Measurements from ENCODE around the gene DNAJB8. TPM values are rescaled to one million over a fixed set of nuclear protein-coding genes. Genes with fewer than 3 reads are reported as not detected.

The DNAJB8 gene
- polyA plus RNA-seq, 2 of the 4 experiments (the other 2 are of a cell fraction) = not detected

DNA sequence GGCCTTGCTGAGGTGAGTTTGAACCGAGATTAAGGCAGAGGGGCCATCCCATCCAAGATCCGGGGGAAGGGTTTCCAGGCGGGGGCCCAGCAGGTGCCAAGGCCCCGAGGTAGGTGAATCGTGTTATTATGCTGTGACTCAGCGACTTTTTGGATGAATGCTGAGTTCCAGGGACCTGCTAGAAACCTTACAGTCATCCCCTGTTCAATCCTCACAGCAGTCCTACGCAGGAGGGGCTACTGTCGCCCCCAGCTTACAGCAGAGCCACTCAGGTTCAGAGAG is 40.9 kb downstream of the DNAJB8 start:
- FAIRE-seq (no peak), DNase-seq (ENCODE audit: low read depth in 1 of 2, low spot score in 1 of 2) (no peak), ATAC-seq (no peak)
- H3K4me3 ChIP-seq = no peak overlapping the region
- H3K4me2 ChIP-seq = peak overlapping the region; percentile 82
- H3K27ac ChIP-seq = peak overlapping the region in 1 of 2 experiments; percentile 83; a peak in 3 of 6 replicates
- no peak for TF ChIP-seq GATA3 (IDR thresholded peaks at IDR 0.05; ENCODE audit: borderline replicate concordance)
- no peak for TF ChIP-seq POLR2AphosphoS2 (conservative IDR thresholded peaks at IDR 0.05; ENCODE audit: low read length)
- CTCF ChIA-PET = interaction anchor here (0.6 to 4.8 kb wide), 33 partner anchors 8 to 303 kb away, joined by 3 to 57 read pairs (median 4); no protein-coding TSS in a partner anchor
- 0 out of 3 replicates have a peak, but pooled peaks cover 3% of the 10 kb centered on the region for H3K4me1 ChIP-seq
- POLR2A ChIA-PET = no interaction called here
- H3K9me3 ChIP-seq = no peaks in the 10 kb centered on the region
- 72% methylated on average over 7 of the region's 8 CpGs for WGBS (ENCODE audit: missing lambda C conversion rate)

DNA sequence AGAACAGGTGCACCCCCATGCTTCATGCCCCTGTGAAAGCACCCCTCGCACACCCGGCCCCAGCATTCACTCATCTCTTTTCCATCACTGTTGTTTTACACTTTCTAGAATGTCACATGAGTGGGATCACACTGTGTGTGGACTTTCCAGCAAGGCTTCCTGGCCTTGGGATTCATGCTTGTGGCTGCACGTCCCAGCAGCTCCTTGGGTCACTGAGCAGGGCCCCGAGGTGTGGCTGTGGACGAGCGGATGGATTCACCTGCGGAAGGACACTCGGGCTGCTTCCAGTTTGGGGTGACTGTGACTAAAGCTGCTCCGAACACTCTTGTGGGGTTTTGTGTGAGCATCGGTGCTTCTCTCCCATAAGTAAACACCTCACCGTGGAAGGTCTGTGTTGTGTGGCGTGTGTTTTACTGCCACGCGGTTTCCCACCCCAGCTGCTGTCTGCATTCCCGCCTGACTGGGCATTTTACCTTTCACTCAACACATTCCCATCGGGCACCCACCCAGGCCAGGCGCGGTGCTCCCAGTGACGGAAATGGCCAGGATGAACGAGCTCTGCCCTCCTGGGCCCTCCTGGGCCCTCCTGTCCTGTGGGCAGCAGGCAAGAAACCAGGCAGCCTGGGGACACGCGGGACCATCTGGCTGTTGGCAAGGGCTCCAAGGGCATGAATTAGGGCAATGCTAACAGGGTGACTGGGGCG is 41.4 kb downstream of the DNAJB8 start:
- 87% methylated on average over 17 of the region's 23 CpGs for WGBS (ENCODE audit: missing lambda C conversion rate)
- POLR2A ChIA-PET = no interaction called here
- TF ChIP-seq POLR2AphosphoS2 (conservative IDR thresholded peaks at IDR 0.05; ENCODE audit: low read length) (no peak), SMC3 (IDR thresholded peaks at IDR 0.05) (no peak), EHF (CRISPR knock-in tag; IDR thresholded peaks at IDR 0.05) (no peak)
- TF ChIP-seq, protein P1, sequence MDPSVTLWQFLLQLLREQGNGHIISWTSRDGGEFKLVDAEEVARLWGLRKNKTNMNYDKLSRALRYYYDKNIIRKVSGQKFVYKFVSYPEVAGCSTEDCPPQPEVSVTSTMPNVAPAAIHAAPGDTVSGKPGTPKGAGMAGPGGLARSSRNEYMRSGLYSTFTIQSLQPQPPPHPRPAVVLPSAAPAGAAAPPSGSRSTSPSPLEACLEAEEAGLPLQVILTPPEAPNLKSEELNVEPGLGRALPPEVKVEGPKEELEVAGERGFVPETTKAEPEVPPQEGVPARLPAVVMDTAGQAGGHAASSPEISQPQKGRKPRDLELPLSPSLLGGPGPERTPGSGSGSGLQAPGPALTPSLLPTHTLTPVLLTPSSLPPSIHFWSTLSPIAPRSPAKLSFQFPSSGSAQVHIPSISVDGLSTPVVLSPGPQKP (IDR thresholded peaks at IDR 0.05; ENCODE audit: low read depth, low read length) = no peak
- TF ChIP-seq, protein P2, sequence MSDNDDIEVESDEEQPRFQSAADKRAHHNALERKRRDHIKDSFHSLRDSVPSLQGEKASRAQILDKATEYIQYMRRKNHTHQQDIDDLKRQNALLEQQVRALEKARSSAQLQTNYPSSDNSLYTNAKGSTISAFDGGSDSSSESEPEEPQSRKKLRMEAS (IDR thresholded peaks at IDR 0.05) = no peak
- Histone ChIP-seq H3K4me2 (no peak overlapping the region), H3K4me1 (0 out of 3 replicates have a peak, but pooled peaks cover 3% of the 10 kb centered on the region), H3K27ac (peak overlapping the region in 1 of 2 experiments; percentile 83; a peak in 3 of 6 replicates), H3K9me3 (no peaks in the 10 kb centered on the region), H3K4me3 (no peak overlapping the region)
- DNase-seq (ENCODE audit: low read depth in 1 of 2, low spot score in 1 of 2) (no peak), FAIRE-seq (no peak), ATAC-seq (no peak)
- CTCF ChIA-PET = interaction anchor here (0.6 to 4.8 kb wide), 35 partner anchors 7 to 600 kb away, joined by 3 to 57 read pairs (median 4); no protein-coding TSS in a partner anchor

DNA sequence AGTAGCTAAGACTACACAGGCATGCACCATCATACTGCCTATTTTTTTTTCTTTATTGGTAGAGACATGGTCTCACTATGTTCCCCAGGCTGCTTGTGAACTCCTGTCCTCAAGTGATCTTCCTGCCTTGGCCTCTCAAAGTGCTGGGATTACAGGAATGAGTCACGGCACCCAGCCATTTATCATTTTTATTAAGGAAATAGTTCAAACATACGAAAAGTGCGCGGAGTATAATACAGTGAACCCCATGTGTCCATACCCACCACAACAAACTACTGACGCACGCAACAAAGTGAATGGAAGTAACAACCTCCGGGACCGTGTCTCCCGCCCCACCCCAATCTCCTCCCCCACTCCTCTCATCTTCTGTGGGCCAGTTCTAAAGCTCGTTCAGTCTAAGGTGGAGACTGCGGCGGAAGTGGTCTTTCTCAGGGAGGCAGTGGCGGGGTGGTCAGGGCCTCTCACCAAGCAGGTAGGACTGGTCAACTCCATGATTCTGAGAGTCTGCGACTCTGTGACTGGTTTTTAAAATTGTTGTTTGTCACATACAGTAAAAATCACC is 42.1 kb downstream of the DNAJB8 start:
- Histone ChIP-seq H3K27ac (peak overlapping the region in 1 of 2 experiments; percentile 83; a peak in 1 of 6 replicates), H3K4me3 (no peak overlapping the region), H3K9me3 (no peaks in the 10 kb centered on the region), H3K4me1 (0 out of 3 replicates have a peak, but pooled peaks cover 3% of the 10 kb centered on the region), H3K4me2 (no peak overlapping the region)
- FAIRE-seq (no peak), DNase-seq (ENCODE audit: low read depth in 1 of 2, low spot score in 1 of 2) (peak in 1 of 2 experiments; percentile 40), ATAC-seq (no peak; a peak in 1 of 6 replicates)
- ChIA-PET POLR2A (no interaction called here), CTCF (interaction anchor here (0.6 to 4.8 kb wide), 7 partner anchors 38 to 599 kb away, joined by 3 to 57 read pairs (median 15); no protein-coding TSS in a partner anchor)
- WGBS (ENCODE audit: missing lambda C conversion rate) = 76% methylated on average over 14 of the region's 14 CpGs
- no peak for TF ChIP-seq KDM1A (IDR thresholded peaks at IDR 0.05; ENCODE audit: low read depth)
- TF ChIP-seq, protein P3, sequence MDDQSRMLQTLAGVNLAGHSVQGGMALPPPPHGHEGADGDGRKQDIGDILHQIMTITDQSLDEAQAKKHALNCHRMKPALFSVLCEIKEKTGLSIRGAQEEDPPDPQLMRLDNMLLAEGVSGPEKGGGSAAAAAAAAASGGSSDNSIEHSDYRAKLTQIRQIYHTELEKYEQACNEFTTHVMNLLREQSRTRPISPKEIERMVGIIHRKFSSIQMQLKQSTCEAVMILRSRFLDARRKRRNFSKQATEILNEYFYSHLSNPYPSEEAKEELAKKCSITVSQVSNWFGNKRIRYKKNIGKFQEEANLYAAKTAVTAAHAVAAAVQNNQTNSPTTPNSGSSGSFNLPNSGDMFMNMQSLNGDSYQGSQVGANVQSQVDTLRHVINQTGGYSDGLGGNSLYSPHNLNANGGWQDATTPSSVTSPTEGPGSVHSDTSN (IDR thresholded peaks at IDR 0.05) = no peak
- no peak for TF ChIP-seq FOXS1 (CRISPR knock-in tag; IDR thresholded peaks at IDR 0.05)
- TF ChIP-seq PHF8 (IDR thresholded peaks at IDR 0.05; ENCODE audit: borderline replicate concordance, low read depth) = no peak
- TF ChIP-seq RNF2 (IDR thresholded peaks at IDR 0.05; ENCODE audit: borderline replicate concordance, low read depth) = no peak
- TF ChIP-seq GATA3 (IDR thresholded peaks at IDR 0.05; ENCODE audit: borderline replicate concordance) = no peak
- TF ChIP-seq, protein P1 (IDR thresholded peaks at IDR 0.05; ENCODE audit: low read depth, low read length) = no peak
- TF ChIP-seq RARB (CRISPR knock-in tag; IDR thresholded peaks at IDR 0.05) = no peak
- TF ChIP-seq, protein P4, sequence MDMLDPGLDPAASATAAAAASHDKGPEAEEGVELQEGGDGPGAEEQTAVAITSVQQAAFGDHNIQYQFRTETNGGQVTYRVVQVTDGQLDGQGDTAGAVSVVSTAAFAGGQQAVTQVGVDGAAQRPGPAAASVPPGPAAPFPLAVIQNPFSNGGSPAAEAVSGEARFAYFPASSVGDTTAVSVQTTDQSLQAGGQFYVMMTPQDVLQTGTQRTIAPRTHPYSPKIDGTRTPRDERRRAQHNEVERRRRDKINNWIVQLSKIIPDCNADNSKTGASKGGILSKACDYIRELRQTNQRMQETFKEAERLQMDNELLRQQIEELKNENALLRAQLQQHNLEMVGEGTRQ (IDR thresholded peaks at IDR 0.05) = no peak
- TF ChIP-seq EHF (CRISPR knock-in tag; IDR thresholded peaks at IDR 0.05) = no peak
- TF ChIP-seq JUN (IDR thresholded peaks at IDR 0.05) = no peak
- TF ChIP-seq FOSL2 (IDR thresholded peaks at IDR 0.05) = no peak
- TF ChIP-seq FOSL2 (CRISPR knock-in tag; IDR thresholded peaks at IDR 0.05) = no peak
- no peak for TF ChIP-seq MYC (IDR thresholded peaks at IDR 0.05; ENCODE audit: borderline replicate concordance, low read length)
- no peak for TF ChIP-seq NFE2L2 (conservative IDR thresholded peaks at IDR 0.05; ENCODE audit: low read length)
- no peak for TF ChIP-seq ZSCAN20 (CRISPR knock-in tag; IDR thresholded peaks at IDR 0.05)
- TF ChIP-seq ZC3H11A (IDR thresholded peaks at IDR 0.05) = no peak
- no peak for TF ChIP-seq CHD2 (IDR thresholded peaks at IDR 0.05; ENCODE audit: low read length, partially characterized antibody)
- TF ChIP-seq JUNB (IDR thresholded peaks at IDR 0.05) = no peak

Measured in A549 (cell line).